Body of pancreas (tissue), 4 donors: ENCODE results near the gene CEP55. TPM values are rescaled to one million over a fixed set of nuclear protein-coding genes. Genes with fewer than 3 reads are reported as not detected.

Source experiments
- ATAC-seq: fragments of 150-250 bp; one replicate; pipeline ENCODE4 v1.9.1; 2016
- DNase-seq, 4 donors: peaks; one replicate each; pipeline ENCODE4 v3.0.0-alpha.2; 2019
- H3K27ac ChIP-seq, 4 donors: fragments of 200-600 bp; sonication (generic); 1 replicate in 3 of 4; 2 replicates in 1 of 4; pipeline versions ENCODE4 v1.5.1 to v1.6.1; 2016 to 2019; ENCODE audit warnings: mild to moderate bottlenecking in 1 of 4, mixed read lengths in 1 of 4, moderate library complexity in 1 of 4
- H3K27me3 ChIP-seq, 2 donors: fragments of 200-600 bp; sonication (generic); one replicate each; pipeline ENCODE4 v1.6.0; 2016; ENCODE audit warnings: mild to moderate bottlenecking in 1 of 2
- H3K36me3 ChIP-seq, 2 donors: fragments of 200-600 bp; sonication (generic); replicated peaks in 1 of 2; 2 replicates each; pipeline ENCODE4 v1.5.1; 2016; ENCODE audit warnings: low read depth in 2 of 2; ENCODE audit not compliant: insufficient read depth in 1 of 2
- H3K4me1 ChIP-seq: fragments of 200-600 bp; sonication (generic); one replicate; pipeline ENCODE4 v1.6.0; 2016
- H3K4me3 ChIP-seq, 2 donors: fragments of 200-600 bp; sonication (generic); 1 replicate in 1 of 2; 2 replicates in 1 of 2; pipeline ENCODE4 v1.5.1; 2016 to 2019
- H3K9me3 ChIP-seq, 3 donors: fragments of 200-600 bp; sonication (generic); 1 replicate in 2 of 3; 2 replicates in 1 of 3; pipeline ENCODE4 v1.5.1; 2016
- CTCF ChIP-seq, 7 experiments: fragments of 450-650 bp in 4 of 7; fragments of 200-600 bp in 3 of 7; sonication (generic) in 3 of 7; IDR thresholded peaks; one replicate each; pipeline ENCODE4 v1.5.1; 2016 to 2019; ENCODE audit warnings: antibody characterized with exemption in 7 of 7
- POLR2A ChIP-seq, 3 donors: fragments of 450-650 bp; IDR thresholded peaks; one replicate each; pipeline ENCODE4 v1.6.1; 2016; ENCODE audit warnings: antibody characterized with exemption in 3 of 3, mild to moderate bottlenecking in 2 of 3
- WGBS, 2 donors: methylation state at CpG; one replicate each; pipeline ENCODE4 v1.1.5; 2017; 5-methylcytosine and 5-hydroxymethylcytosine counted together
- intact Hi-C: fragments of 100-400 bp; cut with DNase I; formaldehyde crosslinking; loops from one replicate; pipeline ENCODE4 v1.15.1; 2023
- total RNA-seq, 2 donors: library from RNA; depleted of rRNA; stranded (reverse); fragments of >200 nt; gene quantifications; one replicate each; pipeline ENCODE4 v1.1.0, GENCODE V29; 2016

The CEP55 gene
- total RNA-seq, 2 donors from 2014 or later, result not detected

GRCh38 chr10:93452143-93452542, 44.3 kb upstream of the CEP55 start:
- ATAC-seq (no peak), DNase-seq (no peak)
- no peaks in the 10 kb centered on the region for H3K27me3 ChIP-seq
- no peak overlapping the region for H3K27ac ChIP-seq
- intact Hi-C loops, result no loop called here
- TF ChIP-seq CTCF (IDR thresholded peaks at IDR 0.05), result no peak
- TF ChIP-seq POLR2A (IDR thresholded peaks at IDR 0.05), result no peak
- H3K36me3 ChIP-seq, result no peaks in the 10 kb centered on the region
- H3K4me1 ChIP-seq, result peaks cover 4% of the 10 kb centered on the region
- no peaks in the 10 kb centered on the region for H3K9me3 ChIP-seq
- 43 to 44% methylated on average over 2 of the region's 2 CpGs for WGBS, 2 donors
- no peak overlapping the region for H3K4me3 ChIP-seq

- DNase-seq, result no peak
- TF ChIP-seq POLR2A (IDR thresholded peaks at IDR 0.05) (no peak), CTCF (IDR thresholded peaks at IDR 0.05) (no peak)
- H3K4me1 ChIP-seq, result peaks cover 15% of the 10 kb centered on the region
- intact Hi-C loops, result no loop called here
- no peaks in the 10 kb centered on the region for H3K27me3 ChIP-seq
- H3K36me3 ChIP-seq, result no peaks in the 10 kb centered on the region
- no peak overlapping the region for H3K4me3 ChIP-seq
- WGBS, 2 donors, result 91 to 97% methylated on average over 2 of the region's 2 CpGs
- no peak for ATAC-seq
- no peak overlapping the region for H3K27ac ChIP-seq
- H3K9me3 ChIP-seq, result no peaks in the 10 kb centered on the region
These were observed 42.3 kb upstream of the CEP55 start for GRCh38 chr10:93454146-93454545.

- peaks cover 15% of the 10 kb centered on the region for H3K4me1 ChIP-seq
- no peaks in the 10 kb centered on the region for H3K27me3 ChIP-seq
- H3K36me3 ChIP-seq, result no peaks in the 10 kb centered on the region
- no peak for ATAC-seq
- no peak overlapping the region for H3K27ac ChIP-seq
- no peak overlapping the region for H3K4me3 ChIP-seq
- WGBS, 2 donors, result 89 to 95% methylated on average over 7 of the region's 7 CpGs
- TF ChIP-seq CTCF (IDR thresholded peaks at IDR 0.05) (no peak), POLR2A (IDR thresholded peaks at IDR 0.05) (no peak)
- no peaks in the 10 kb centered on the region for H3K9me3 ChIP-seq
- intact Hi-C loops, result no loop called here
- DNase-seq, result no peak
These were observed 41.7 kb upstream of the CEP55 start for GRCh38 chr10:93454736-93455135.

- no peak for TF ChIP-seq POLR2A (IDR thresholded peaks at IDR 0.05)
- no peak for TF ChIP-seq CTCF (IDR thresholded peaks at IDR 0.05)
- H3K9me3 ChIP-seq, result no peaks in the 10 kb centered on the region
- intact Hi-C loops, result no loop called here
- peaks cover 10% of the 10 kb centered on the region for H3K4me1 ChIP-seq
- no peaks in the 10 kb centered on the region for H3K27me3 ChIP-seq
- 88 to 92% methylated on average over 7 of the region's 7 CpGs for WGBS, 2 donors
- no peak overlapping the region for H3K27ac ChIP-seq
- no peak for DNase-seq
- no peak for ATAC-seq
- no peaks in the 10 kb centered on the region for H3K36me3 ChIP-seq
- H3K4me3 ChIP-seq, result no peak overlapping the region
These were observed 39.9 kb upstream of the CEP55 start for GRCh38 chr10:93456480-93456879.

- DNase-seq (no peak), ATAC-seq (no peak)
- Histone ChIP-seq H3K27ac (peak overlapping the region in 2 of 4 donors; percentile 76 to 77), H3K36me3 (no peaks in the 10 kb centered on the region), H3K4me1 (peaks cover 10% of the 10 kb centered on the region), H3K9me3 (no peaks in the 10 kb centered on the region), H3K4me3 (no peak overlapping the region), H3K27me3 (no peaks in the 10 kb centered on the region)
- intact Hi-C loops, result no loop called here
- WGBS, 2 donors, result 80 to 85% methylated on average over 8 of the region's 8 CpGs
- TF ChIP-seq POLR2A (IDR thresholded peaks at IDR 0.05) (no peak), CTCF (IDR thresholded peaks at IDR 0.05) (no peak)
These were observed 38.9 kb upstream of the CEP55 start for GRCh38 chr10:93457511-93457910.
